ENCODE data around the gene ELOVL2.
"Not testable (repeated sequence)": the region's sequence is repeated elsewhere in the genome, so short reads cannot be mapped to it uniquely, and the experiment has no call there.

ELOVL2 gene, protein sequence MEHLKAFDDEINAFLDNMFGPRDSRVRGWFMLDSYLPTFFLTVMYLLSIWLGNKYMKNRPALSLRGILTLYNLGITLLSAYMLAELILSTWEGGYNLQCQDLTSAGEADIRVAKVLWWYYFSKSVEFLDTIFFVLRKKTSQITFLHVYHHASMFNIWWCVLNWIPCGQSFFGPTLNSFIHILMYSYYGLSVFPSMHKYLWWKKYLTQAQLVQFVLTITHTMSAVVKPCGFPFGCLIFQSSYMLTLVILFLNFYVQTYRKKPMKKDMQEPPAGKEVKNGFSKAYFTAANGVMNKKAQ

DNA sequence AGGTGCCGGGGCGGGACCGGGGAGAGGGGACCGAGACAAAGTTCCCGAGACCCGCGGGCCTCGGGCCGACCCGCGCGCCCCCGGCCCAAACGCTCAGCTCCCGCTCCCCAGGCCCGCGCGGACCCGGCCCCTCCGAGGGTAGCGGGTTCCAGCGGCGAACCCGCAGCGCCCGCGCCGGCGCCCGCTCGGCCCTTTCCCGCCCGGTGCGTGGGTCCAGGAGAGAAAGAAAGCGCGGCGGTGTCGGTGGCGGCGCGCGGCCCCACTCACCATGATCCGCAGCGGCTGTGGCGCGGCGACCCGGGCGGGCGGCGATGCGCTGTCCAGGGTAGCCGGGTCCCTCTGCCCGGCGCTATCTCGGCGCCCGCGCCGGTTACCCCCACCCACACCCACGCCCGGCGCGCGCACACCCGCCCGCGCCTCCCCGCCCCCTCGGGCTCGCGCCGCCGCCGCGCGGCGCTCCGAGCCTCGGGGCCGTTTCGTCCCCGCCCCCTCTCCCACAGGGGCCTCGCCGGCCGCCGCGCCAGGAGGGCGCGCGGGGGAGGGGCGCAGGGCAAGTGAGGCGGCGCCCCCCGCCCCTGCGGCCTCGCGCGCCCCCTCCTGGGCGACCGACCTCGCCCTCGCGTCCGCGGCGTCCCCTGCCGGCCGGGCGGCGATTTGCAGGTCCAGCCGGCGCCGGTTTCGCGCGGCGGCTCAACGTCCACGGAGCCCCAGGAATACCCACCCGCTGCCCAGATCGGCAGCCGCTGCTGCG lies at the start of gene ELOVL2:
Gene ELOVL2 (minus strand): TSS at position 345 of the 751 bp plus-strand sequence. CDS start 75 bp downstream, at position 270.
- peak; percentile 12 for DNase-seq

DNA sequence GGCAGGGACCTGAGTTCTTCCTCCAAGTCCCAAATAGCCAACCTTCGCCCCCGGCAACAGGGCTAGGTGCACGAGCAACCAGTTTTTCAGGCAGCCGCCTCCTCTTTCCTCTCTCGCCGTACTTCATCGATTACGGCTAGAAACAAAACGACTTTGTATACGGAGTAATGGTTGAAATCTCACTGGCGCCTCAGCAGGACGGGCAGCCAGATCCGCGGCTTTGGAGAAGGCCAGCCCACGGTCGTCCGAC lies 49.2 kb upstream of the ELOVL2 start:
- DNase-seq, result no peak

DNA sequence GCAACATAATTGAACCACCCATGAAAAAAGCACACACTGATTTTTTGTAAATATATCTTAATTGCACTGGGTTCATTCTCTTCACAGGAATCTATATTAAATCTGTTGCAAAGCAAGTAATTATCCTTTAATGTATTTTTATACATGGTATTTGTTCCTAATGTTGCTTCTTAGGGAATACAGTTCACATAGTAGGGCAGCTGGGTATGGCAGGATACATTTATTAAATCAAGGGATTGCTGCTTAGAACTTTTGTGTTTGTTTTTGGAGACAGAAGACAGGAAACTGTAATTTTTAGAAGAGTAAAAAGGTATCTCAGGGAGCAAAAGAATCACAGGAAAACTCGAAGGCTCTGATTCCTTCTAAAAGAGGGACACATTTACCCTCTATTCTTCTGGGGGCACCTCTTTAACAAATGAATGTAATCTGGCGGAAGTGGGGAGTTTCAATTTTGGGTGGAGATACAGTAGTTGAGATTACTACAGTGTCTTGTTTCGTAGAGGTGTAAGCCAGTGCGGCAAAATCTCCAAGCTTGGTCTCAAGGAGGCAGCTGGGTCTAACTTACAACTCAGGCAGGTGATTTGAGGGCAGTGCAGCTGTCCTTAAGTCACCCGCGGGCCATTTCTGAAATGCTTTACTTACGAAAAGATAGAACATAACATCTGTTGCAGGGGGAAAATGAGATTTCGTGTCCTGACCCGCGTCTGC lies 48.7 kb upstream of the ELOVL2 start:
- DNase-seq, result no peak

DNA sequence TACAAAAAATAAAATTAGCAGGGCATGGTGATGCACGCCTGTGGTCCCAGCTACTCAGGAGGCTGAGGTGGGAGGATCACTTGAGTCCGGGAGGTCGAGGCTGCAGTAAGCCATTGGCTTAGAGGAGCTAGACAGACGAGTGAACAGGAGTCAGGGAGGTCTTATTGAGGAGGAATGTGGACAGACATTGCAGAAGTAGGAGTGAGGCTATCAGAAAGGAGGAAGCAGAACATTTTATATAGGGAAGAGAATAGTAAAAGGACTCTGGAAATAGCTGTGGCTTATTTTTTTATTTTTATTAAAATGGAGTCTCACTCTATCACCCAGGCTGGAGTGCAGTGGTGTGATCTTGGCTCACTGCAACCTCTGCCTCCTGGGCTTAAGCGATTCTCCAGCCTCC lies 47.0 kb upstream of the ELOVL2 start:
- not testable (repeated sequence) for DNase-seq

DNA sequence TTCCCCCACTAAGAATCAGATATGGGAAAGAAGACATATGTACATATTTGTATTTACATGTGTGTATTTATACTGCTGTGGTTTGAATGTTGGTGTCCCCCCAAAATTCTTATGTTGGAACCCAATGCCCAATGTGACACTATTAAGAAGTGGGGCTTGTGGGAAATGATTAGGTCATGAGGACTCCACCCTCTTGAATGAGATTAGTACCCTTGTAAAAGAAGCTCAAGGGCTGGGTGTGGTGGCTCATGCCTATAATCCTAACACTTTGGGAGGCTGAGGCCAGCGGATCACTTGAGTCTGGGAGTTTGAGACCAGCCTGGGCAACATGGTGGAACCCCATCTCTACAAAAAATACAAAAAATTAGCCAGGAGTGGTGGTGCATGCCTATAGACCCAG lies 45.6 kb upstream of the ELOVL2 start:
- DNase-seq, result no peak

DNA sequence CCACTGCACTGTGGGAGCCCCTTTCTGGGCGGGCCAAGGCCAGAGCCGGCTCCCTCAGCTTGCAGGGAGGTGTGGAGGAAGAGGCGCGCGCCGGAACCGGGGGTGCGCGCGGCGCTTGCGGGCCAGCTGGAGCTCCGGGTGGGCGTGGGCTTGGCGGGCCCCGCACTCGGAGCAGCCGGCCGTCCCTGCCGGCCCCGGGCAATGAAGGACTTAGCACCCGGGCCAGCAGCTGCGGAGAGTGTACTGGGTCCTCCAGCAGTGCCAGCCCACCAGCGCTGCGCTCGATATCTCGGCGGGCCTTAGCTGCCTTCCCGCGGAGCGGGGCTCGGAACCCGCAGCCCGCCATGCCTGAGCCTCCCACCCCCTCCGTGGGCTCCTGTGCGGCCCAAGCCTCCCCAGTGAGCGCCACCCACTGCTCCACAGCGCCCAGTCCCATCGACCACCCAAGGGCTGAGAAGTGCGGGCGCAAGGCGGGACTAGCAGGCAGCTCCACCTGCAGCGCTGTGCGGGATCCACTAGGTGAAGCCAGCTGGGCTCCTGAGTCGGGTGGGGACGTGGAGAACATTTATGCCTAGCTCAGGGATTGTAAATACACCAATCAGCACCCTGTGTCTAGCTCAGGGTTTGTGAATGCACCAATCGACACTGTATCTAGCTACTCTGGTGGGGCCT lies 43.2 kb upstream of the ELOVL2 start:
- not testable (repeated sequence) for DNase-seq

DNA sequence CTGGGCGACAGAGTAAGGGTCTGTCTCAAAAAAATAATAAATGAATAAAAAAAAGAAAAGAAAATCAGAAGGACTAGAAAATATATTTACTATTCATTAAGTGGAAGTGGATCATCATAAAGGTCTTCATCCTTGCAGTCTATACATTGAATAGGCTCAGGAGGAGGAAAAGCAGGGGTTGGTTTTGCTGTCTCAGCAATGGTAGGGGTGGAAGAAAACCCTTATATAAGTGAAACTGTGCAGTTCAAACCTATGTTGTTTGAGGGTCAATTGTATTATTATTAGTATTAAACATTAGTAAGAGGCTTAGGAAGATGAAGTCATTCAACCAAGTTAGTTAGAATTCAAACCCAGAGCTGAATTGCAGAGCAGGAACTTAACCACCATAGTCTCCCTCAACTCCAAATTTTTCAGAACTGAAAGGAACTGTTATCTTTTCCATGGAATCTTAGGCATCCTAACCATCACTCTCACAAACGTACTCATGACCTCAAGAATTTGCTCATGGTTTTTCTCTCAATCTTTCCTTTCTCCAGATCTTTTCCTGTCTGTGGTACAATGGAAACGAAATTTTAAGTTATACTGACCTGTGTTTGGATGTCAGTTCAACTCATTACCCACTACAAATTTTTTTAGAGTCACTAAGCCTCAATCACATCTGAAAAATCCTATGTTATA lies 41.8 kb upstream of the ELOVL2 start:
- no peak for DNase-seq

DNA sequence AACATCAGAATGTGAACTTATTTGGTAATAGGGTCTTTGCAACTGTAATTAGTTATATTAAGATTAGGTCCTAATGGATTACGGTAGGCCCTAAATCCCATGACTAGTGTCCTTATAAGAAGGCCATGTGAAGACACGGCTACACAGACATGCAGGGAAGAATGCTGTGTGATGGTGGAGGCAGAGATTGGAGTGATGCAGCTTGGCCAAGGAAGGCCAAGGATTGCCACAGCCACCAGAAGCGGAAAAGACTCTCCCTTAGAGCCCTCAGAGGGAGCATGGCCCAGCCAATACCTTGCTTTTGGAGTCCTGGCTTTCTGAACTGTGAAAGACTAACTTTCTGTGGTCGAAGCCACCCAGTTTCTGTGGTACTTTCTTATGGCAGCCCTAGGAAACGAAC lies 39.9 kb upstream of the ELOVL2 start:
- no peak for DNase-seq

DNA sequence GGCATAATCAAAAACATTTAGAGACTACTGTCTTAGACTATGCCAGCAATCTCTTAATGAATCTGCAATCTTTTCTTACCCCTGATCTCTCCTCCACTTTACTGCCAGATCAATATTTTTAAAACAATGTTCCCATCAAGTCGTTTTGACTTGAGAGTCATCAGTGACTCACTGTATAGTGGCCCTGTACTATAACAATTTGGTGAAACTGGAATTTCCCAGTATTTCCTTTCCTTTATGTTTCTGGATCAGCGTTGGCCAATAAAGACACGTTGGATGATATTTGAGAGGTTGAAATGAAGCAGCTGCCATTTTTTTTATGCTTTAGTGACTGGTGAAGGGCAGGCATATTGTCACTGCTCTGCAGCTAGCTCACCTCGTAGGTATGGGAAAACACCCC lies 39.4 kb upstream of the ELOVL2 start:
- no peak for DNase-seq

DNA sequence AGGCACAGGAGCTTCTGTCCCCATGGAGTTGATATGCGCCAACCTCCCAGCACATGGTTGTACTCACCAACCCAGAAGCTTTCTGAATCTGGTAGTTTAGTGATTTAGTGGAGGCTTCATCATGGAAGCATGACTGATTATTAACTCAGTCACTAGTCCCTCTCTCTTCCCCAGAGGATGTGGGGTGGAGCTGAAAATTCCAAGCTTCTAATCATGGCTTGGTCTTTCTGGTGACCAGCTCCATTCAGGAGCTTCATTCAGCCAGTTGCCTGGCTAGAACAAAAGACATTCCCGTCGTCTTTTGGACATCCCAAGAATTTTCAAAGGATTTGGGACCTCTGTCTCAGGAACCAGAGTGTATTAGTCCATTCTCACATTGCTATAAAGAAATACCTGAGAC lies 36.2 kb upstream of the ELOVL2 start:
- no peak for DNase-seq

DNA sequence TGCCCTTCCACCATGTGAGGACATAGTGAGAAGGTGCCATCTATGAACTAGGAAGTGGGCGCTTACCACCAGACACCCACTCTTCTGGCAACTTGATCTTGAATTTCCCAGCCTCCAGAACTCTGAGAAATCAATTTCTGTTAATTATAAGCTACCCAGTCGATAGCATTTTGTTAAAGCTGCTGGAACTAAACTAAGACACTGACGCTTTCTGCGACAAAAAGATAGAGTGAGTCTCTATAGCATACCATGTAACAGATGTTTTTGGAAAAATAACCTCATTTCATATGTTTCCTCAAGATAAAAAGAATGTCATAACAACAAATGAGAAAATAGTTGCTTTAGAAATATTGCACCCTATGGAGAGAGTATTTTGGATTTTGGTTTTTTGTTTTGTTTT lies 34.2 kb upstream of the ELOVL2 start:
- no peak for DNase-seq

DNA sequence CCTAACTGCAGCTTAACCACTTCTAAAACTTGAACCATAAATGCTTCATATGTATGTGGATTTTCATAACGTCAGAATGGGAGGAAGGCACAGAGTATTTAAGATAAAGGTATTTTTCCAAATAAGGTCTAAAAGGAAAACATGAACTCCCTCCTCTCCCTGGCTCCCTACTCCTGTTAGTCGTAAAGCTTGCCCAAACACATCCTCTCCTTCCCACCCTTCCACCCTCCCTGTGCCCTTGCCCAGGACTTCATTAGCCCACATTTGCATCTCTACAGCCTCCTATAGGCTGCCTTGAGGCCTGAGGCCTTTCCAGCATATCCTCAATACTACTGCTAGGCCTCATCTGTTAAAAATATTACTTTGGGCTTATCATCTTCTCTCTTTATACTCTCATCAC lies 32.4 kb upstream of the ELOVL2 start:
- DNase-seq, result no peak

DNA sequence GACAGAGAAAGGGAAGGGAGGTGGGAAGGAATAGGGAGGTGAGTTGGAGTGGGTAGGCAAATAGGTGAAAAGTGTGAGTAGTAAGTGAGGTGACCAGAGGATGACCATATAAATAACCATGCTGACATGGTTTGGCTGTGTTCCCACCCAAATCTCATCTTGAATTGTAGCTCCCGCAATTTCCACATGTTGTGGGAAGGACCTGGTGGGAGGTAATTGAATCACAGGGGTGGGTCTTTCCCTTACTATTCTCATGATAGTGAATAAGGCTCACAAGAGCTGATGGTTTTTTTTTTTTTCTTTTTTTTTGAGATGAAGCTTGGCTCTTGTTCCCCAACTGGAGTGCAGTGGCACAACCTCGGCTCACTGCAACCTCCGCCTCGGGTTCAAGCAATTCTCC lies 28.0 kb upstream of the ELOVL2 start:
- DNase-seq, result no peak

DNA sequence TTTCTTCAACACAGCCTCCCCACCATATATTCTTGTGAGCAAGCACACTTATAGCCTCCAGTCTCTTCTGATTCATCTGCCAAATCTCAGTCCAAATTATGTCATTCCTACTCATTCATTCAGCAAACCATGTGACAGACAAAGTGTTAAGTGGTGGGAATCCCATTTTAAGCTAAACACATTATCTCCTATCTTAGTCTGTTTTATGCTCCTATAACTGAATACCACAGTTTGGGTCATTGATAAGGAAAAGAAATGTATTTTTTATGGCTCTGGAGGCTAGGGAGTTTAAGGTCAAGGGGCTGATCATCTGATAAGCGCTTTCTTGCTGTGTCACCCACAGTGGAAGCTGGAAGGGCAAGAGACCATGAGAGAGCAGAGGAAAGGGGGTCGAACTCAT lies 25.7 kb upstream of the ELOVL2 start:
- no peak for DNase-seq

DNA sequence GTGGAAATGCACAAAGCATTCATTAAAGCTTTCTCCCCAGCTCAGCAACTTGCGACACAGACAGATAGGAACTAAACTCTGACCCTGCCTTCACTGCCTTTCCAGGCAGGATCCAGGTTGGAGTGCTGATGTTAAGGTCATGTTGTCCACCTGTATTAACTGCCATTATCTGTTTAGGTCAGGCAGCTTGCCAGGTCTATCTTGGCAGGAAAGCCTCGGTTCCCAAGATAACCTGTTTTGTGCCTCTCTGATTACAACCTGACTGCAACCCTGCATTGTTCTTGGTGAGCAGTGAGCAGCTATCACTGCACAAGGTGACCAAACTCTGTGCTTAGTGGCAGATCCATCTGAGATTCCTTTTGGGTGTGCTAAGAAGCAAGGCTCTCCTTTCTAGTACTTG lies 23.2 kb upstream of the ELOVL2 start:
- no peak for DNase-seq

DNA sequence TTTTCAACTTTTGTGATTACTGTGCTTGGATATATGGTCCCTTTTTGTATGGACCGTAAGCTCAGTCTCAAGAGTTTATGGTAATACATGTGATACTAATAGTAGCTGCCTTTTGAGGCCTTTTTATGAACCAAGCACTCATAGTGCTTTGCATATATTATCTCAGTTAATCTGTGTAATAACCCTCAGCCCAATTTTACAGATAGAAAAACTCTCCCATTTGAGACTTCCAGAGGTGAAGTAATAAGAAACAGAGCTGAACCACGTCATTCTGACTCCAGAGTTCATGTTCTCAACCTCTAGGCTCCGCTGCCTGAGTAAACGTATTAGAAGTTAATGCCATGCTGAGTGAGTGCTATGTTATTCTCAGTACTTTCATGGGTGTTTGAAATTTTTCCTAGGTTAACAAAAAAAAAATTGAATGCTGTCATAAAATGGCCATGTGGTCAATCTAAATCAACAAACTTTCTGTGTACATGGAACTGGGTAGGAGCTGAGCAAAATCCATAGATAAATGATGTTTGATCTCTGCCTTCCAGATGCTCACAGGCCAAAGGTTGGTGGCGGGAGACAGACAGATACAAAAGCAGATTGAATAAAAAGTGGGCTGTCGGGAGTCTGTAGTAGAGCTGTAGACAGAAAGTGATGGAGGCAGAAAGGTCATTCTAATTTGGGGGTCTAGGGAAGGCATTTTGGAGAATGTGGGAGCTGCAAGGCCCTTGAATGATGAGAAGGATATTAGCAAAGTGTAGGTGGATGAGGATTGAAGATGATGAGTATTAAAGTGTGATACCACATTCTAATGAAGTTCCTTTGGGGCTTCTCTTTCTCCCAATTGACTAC lies 22.6 kb upstream of the ELOVL2 start:
- DNase-seq, result no peak

DNA sequence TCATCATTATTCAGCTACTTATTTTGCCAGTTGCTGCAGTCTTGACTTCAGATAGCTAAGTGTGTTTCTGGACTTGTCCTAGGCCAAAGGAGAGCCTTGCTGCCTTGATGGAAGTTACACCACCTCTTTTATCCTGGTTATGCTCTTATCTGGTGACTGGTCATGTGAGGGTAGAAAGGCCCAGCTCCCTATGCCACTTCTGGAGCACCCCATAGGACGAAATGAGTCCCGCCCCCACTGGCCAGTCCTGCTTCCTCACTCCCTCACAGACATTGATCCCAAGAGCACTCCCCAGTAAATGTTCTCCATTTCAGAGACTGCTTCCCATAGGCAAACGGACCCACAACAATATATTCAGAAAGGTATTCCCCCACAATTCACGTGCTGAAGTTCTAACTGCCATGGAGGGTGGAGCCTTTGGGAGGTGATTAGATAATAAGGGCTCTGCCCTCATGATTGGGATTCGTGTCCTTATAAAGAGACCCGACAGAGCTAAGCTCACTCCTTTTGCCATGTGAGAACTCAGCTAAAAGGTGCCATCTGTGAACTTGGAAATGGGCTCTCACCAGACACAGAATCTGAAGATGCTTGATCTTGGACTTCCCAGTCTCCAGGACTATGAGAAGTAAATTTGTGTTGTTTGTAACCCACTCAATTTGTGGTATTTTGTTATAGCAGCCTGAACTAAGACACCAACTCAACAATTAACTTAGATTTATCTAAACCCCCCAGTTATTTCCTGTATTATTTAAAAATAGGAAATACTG lies 21.5 kb upstream of the ELOVL2 start:
- DNase-seq, result no peak

DNA sequence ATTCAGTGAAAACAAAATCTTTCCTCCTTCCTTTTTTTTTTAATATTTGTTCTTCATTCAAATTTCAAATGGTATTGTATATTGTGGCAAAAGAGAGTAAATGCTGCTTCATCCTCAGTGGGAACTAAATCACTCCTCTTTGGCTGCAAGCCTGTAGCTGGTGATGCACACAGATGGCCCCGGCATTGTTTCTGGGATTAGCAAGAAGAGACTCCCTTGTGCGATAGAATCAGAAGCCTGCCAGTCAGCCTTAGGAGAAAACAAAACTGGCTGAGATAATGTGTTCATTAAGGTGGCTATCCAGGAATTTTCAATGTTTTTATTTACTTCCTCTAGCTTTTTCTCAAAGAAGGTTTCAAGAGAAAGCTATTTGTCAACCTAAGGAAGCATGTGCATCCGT lies 20.7 kb upstream of the ELOVL2 start:
- DNase-seq, result peak; percentile 17

DNA sequence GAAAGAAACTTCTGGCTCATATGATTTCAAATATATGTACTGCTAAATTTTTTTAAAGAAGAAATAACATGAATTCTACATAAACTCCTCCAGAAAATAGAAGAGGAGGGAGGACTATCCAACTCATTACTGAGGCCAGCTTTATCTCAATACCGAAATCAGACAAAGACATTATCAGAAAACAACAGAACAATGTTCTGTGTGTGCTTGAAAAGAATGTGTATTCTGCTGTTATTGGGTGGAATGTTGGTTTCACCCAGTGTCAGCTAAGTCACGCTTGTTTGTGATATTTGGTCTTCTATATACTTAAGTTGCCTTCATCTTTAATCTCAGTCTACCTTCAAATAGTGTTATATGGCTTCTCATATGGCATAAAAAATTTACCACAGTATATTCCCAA lies 18.6 kb upstream of the ELOVL2 start:
- DNase-seq, result no peak

DNA sequence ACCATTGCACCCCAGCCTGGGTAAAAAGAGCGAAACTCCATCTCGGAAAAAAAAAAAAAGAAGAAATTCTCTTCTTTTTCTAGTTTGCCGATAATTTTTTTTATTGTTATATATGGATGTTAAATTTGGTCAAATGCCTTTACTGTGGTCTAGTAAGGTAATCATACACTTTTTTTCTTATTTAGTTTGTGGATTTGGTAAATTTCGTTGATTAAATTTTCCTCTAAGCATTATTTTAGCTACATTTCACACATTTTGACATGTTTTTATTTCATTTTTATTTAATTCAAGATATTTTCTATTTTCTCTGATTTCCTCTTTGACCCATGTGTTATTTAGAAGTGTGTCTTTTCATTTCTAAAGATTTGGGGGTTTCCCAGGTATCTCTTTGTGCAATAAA lies 18.0 kb upstream of the ELOVL2 start:
- DNase-seq, result no peak

DNA sequence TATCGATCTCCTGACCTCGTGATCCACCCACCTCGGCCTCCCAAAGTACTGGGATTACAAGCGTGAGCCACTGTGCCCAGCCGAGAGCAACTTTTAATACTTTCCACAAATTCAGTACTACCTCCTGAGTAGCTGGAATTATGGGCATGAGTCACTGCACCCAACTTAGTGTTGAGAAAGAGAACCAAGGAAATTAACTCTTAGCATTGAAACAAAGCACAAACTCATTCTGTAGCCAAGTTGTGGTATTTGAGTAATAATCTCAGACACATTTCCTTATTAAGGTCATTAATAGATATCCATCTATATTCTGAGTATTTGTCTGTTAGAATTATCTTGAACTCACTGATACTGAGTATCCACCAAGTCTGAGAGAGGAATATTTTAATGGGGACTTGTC lies 14.3 kb upstream of the ELOVL2 start:
- no peak for DNase-seq
